Chondrocyte (in vitro differentiated cells): ENCODE measurements around the gene SBF2. TPM values are rescaled to one million over a fixed set of nuclear protein-coding genes. Genes with fewer than 3 reads are reported as not detected.
A peak's percentile ranks its signal among the peaks of the same experiment; 100 is the strongest.

Experiments used
- DNase-seq: peaks from one replicate; pipeline ENCODE4 v3.0.0; 2021; ENCODE audit warnings: mixed read lengths, low spot score
- H3K27ac Mint-ChIP-seq: one replicate; pipeline ENCODE4 v1.8.0; 2021; ENCODE audit warnings: mild to moderate bottlenecking, moderate library complexity, mixed read lengths; ENCODE audit not compliant: unreplicated experiment
- H3K27me3 Mint-ChIP-seq: 2 replicates; pipeline ENCODE4 v1.8.0; 2021; ENCODE audit warnings: low read depth, mixed read lengths
- H3K36me3 Mint-ChIP-seq: 2 replicates; pipeline ENCODE4 v1.8.0; 2021; ENCODE audit warnings: low read depth, mixed read lengths
- H3K4me1 Mint-ChIP-seq: 2 replicates; pipeline ENCODE4 v1.8.0; 2021; ENCODE audit warnings: low read depth, mild to moderate bottlenecking, mixed read lengths
- H3K4me3 Mint-ChIP-seq: one replicate; pipeline ENCODE4 v1.8.0; 2021; ENCODE audit warnings: mild to moderate bottlenecking, moderate library complexity, mixed read lengths; ENCODE audit not compliant: unreplicated experiment
- H3K9me3 Mint-ChIP-seq: 2 replicates; pipeline ENCODE4 v1.8.0; 2021; ENCODE audit warnings: low read depth, mixed read lengths
- CTCF ChIP-seq: fragments of 200-600 bp; sonication (generic); IDR thresholded peaks from 2 replicates; pipeline ENCODE4 v1.5.0; 2021; ENCODE audit warnings: antibody characterized with exemption, mild to moderate bottlenecking, moderate library complexity
- total RNA-seq: library from RNA; stranded (reverse); gene quantifications from 3 replicates; pipeline ENCODE4 v1.2.1, GENCODE V29; 2021

SBF2 gene
- total RNA-seq, 1 donor from 2014 or later: 44.5 TPM

- Mint-ChIP-seq H3K9me3 (peaks cover 9% of the 10 kb centered on the region), H3K27me3 (no peaks in the 10 kb centered on the region), H3K36me3 (no peaks in the 10 kb centered on the region), H3K27ac (no peak overlapping the region), H3K4me1 (peaks cover 20% of the 10 kb centered on the region), H3K4me3 (no peak overlapping the region)
- no peak for DNase-seq
- no peak for TF ChIP-seq CTCF
Measured at GRCh38 chr11:10049756-10050155, 244.3 kb downstream of the SBF2 start.

GRCh38 chr11:10048350-10048749, 245.7 kb downstream of the SBF2 start:
- peaks cover 5% of the 10 kb centered on the region for H3K36me3 Mint-ChIP-seq
- no peak for DNase-seq
- no peak overlapping the region for H3K4me3 Mint-ChIP-seq
- no peak overlapping the region for H3K27ac Mint-ChIP-seq
- peaks cover 23% of the 10 kb centered on the region for H3K4me1 Mint-ChIP-seq
- no peak for TF ChIP-seq CTCF
- peaks cover 18% of the 10 kb centered on the region for H3K9me3 Mint-ChIP-seq
- H3K27me3 Mint-ChIP-seq: no peaks in the 10 kb centered on the region

GRCh38 chr11:10044618-10045017, 249.4 kb downstream of the SBF2 start:
- peaks cover 16% of the 10 kb centered on the region for H3K9me3 Mint-ChIP-seq
- H3K36me3 Mint-ChIP-seq: peaks cover 10% of the 10 kb centered on the region
- DNase-seq: no peak
- no peaks in the 10 kb centered on the region for H3K27me3 Mint-ChIP-seq
- peak overlapping the region; percentile 20 for H3K4me3 Mint-ChIP-seq
- peaks cover 22% of the 10 kb centered on the region for H3K4me1 Mint-ChIP-seq
- no peak for TF ChIP-seq CTCF
- no peak overlapping the region for H3K27ac Mint-ChIP-seq

- Mint-ChIP-seq H3K36me3 (peaks cover 10% of the 10 kb centered on the region), H3K27me3 (no peaks in the 10 kb centered on the region), H3K27ac (peak overlapping the region; percentile 81), H3K4me1 (peaks cover 34% of the 10 kb centered on the region), H3K9me3 (peaks cover 16% of the 10 kb centered on the region), H3K4me3 (peak overlapping the region; percentile 18)
- DNase-seq: no peak
- no peak for TF ChIP-seq CTCF
Measured at GRCh38 chr11:10042699-10043098, 251.3 kb downstream of the SBF2 start.

GRCh38 chr11:10041748-10042446, 252.1 kb downstream of the SBF2 start:
- Mint-ChIP-seq H3K27me3 (no peaks in the 10 kb centered on the region), H3K4me1 (peaks cover 34% of the 10 kb centered on the region), H3K4me3 (no peak overlapping the region), H3K36me3 (peaks cover 10% of the 10 kb centered on the region), H3K27ac (no peak overlapping the region), H3K9me3 (peaks cover 12% of the 10 kb centered on the region)
- TF ChIP-seq CTCF: no peak
- no peak for DNase-seq
